Natural killer cell (primary cell): Measurements from ENCODE around the gene CEACAM3. TPM values are rescaled to one million over a fixed set of nuclear protein-coding genes. Genes with fewer than 3 reads are reported as not detected.

ENCODE experiments used
- ATAC-seq, 3 donors: fragments of 150-1000 bp in 2 of 3; fragments of 200-7000 bp in 1 of 3; cut with Tn5 transposase; 1 replicate in 1 of 3; 2 replicates in 2 of 3; pipeline ENCODE4 v1.10.0; 2021; ENCODE audit warnings: mild to moderate bottlenecking in 2 of 3, moderate library complexity in 2 of 3
- DNase-seq, 2 donors: peaks; one replicate each; pipeline versions ENCODE4 v3.0.0 to v3.0.0-alpha.2; 2013 to 2021; ENCODE audit warnings: mixed read lengths in 1 of 2
- H3K27ac ChIP-seq: one replicate; pipeline ENCODE4 v1.5.1; 2013; ENCODE audit warnings: mild to moderate bottlenecking, low read length
- H3K27me3 ChIP-seq: one replicate; pipeline ENCODE4 v1.6.1; 2013; ENCODE audit warnings: low read length; ENCODE audit not compliant: control insufficient read depth, insufficient read depth
- H3K36me3 ChIP-seq: one replicate; pipeline ENCODE4 v1.6.1; 2013; ENCODE audit warnings: low read length; ENCODE audit not compliant: control insufficient read depth, insufficient read depth
- H3K4me1 ChIP-seq: one replicate; pipeline ENCODE4 v1.6.1; 2013; ENCODE audit warnings: low read length; ENCODE audit not compliant: control insufficient read depth, insufficient read depth
- H3K4me3 ChIP-seq: one replicate; pipeline ENCODE4 v1.5.1; 2013; ENCODE audit warnings: low read length
- H3K9me3 ChIP-seq: one replicate; pipeline ENCODE4 v1.6.1; 2013; ENCODE audit warnings: low read length; ENCODE audit not compliant: control insufficient read depth, insufficient read depth
- H3K27ac Mint-ChIP-seq, 2 donors: one replicate each; pipeline ENCODE4 v1.8.0; 2022; ENCODE audit warnings: mild to moderate bottlenecking in 2 of 2, mixed read lengths in 2 of 2, moderate library complexity in 1 of 2
- H3K27me3 Mint-ChIP-seq, 2 donors: one replicate each; pipeline ENCODE4 v1.8.0; 2022; ENCODE audit warnings: low read depth in 2 of 2, mixed read lengths in 2 of 2
- H3K36me3 Mint-ChIP-seq: one replicate; pipeline ENCODE4 v1.8.0; 2022; ENCODE audit warnings: mixed read lengths
- H3K4me1 Mint-ChIP-seq, 2 donors: one replicate each; pipeline ENCODE4 v1.8.0; 2022; ENCODE audit warnings: mixed read lengths in 2 of 2
- H3K4me3 Mint-ChIP-seq: one replicate; pipeline ENCODE4 v1.8.0; 2022; ENCODE audit warnings: mild to moderate bottlenecking, moderate library complexity, mixed read lengths
- H3K9me3 Mint-ChIP-seq, 2 donors: one replicate each; pipeline ENCODE4 v1.8.0; 2022; ENCODE audit warnings: mixed read lengths in 2 of 2
- CTCF ChIP-seq: fragments of 200-600 bp; IDR thresholded peaks from one replicate; pipeline ENCODE4 v1.8.0; 2022; ENCODE audit warnings: antibody characterized with exemption
- WGBS: methylation state at CpG from one replicate; pipeline ENCODE4 v1.1.7; 2013; ENCODE audit warnings: missing lambda C conversion rate; ENCODE audit not compliant: insufficient coverage; 5-methylcytosine and 5-hydroxymethylcytosine counted together
- intact Hi-C: fragments of 100-400 bp; cut with micrococcal nuclease; formaldehyde crosslinking; loops from one replicate; pipeline ENCODE4 v1.14.2; 2022
- total RNA-seq, 4 donors: library from RNA; stranded (reverse); fragments of 120-200 nt in 1 of 4; gene quantifications; one replicate each; pipeline versions ENCODE4 v1.2.3 to v1.2.4, GENCODE V29; 2013 to 2022

The CEACAM3 gene
- total RNA-seq, 3 donors from 2014 or later (not counting 1 experiment from before 2014, with no cell fraction given): 1.3 to 1.7 TPM; not detected in 1

GRCh38 chr19:41811036-41811435 lies 14.6 kb downstream of the CEACAM3 start:
- Mint-ChIP-seq H3K4me1 (no peaks in the 10 kb centered on the region), H3K27ac (no peak overlapping the region), H3K27me3 (peaks cover 7 to 10% of the 10 kb centered on the region in 2 donors), H3K9me3 (no peaks in the 10 kb centered on the region), H3K36me3 (no peaks in the 10 kb centered on the region), H3K4me3 (no peak overlapping the region)
- DNase-seq (no peak), ATAC-seq (peak in 1 of 3 donors; percentile 60)
- no peak overlapping the region for H3K27ac ChIP-seq
- no peak overlapping the region for H3K4me3 ChIP-seq
- 13% methylated on average over 3 of the region's 3 CpGs for WGBS
- TF ChIP-seq CTCF: no peak
- no peaks in the 10 kb centered on the region for H3K36me3 ChIP-seq
- intact Hi-C loops: no loop called here
- H3K27me3 ChIP-seq: no peaks in the 10 kb centered on the region
- H3K9me3 ChIP-seq: no peaks in the 10 kb centered on the region
- H3K4me1 ChIP-seq: peaks cover 21% of the 10 kb centered on the region

- Histone ChIP-seq H3K4me3 (no peak overlapping the region), H3K27me3 (no peaks in the 10 kb centered on the region), H3K36me3 (no peaks in the 10 kb centered on the region), H3K9me3 (no peaks in the 10 kb centered on the region), H3K4me1 (peaks cover 21% of the 10 kb centered on the region), H3K27ac (no peak overlapping the region)
- intact Hi-C loops: no loop called here
- Mint-ChIP-seq H3K4me3 (no peak overlapping the region), H3K4me1 (no peaks in the 10 kb centered on the region), H3K27ac (no peak overlapping the region), H3K27me3 (peaks cover 7 to 10% of the 10 kb centered on the region in 2 donors), H3K36me3 (no peaks in the 10 kb centered on the region), H3K9me3 (no peaks in the 10 kb centered on the region)
- no peak for DNase-seq
- TF ChIP-seq CTCF: no peak
- no peak for ATAC-seq
- 76% methylated on average over 3 of the region's 3 CpGs for WGBS
Observed at GRCh38 chr19:41811981-41812380, 15.6 kb downstream of the CEACAM3 start.

DNA sequence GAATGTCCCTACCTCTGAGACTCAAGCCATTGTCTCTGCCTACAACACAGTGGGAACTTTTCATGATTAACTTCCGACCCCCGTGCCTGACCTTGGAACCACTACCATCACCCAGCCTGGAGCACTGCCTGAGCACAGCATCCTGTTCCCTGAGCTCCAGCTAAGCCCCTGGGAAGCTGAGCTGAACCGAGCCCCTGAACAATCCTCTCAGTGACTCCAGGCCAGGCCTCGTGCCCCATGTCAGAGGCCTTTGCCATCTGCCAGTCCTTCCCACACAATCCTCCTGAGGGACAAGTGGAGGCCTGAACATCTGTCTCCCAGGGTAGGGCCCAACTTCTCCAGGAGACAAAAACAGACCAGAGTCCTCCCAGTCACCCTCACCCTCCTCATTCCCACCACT lies 17.5 kb downstream of the CEACAM3 start:
- no peaks in the 10 kb centered on the region for H3K9me3 Mint-ChIP-seq
- no peaks in the 10 kb centered on the region for H3K9me3 ChIP-seq
- H3K4me1 ChIP-seq: peaks cover 21% of the 10 kb centered on the region
- H3K27me3 Mint-ChIP-seq: peaks cover 0 to 7% of the 10 kb centered on the region in 2 donors
- no peaks in the 10 kb centered on the region for H3K4me1 Mint-ChIP-seq
- H3K4me3 Mint-ChIP-seq: no peak overlapping the region
- TF ChIP-seq CTCF: no peak
- DNase-seq (no peak), ATAC-seq (no peak)
- no peaks in the 10 kb centered on the region for H3K36me3 ChIP-seq
- no peak overlapping the region for H3K27ac ChIP-seq
- intact Hi-C loops: no loop called here
- WGBS: 93% methylated on average over 4 of the region's 4 CpGs
- no peaks in the 10 kb centered on the region for H3K27me3 ChIP-seq
- H3K36me3 Mint-ChIP-seq: no peaks in the 10 kb centered on the region
- no peak overlapping the region for H3K27ac Mint-ChIP-seq
- H3K4me3 ChIP-seq: no peak overlapping the region

- Mint-ChIP-seq H3K27me3 (peaks cover 0 to 3% of the 10 kb centered on the region in 2 donors), H3K9me3 (no peaks in the 10 kb centered on the region), H3K36me3 (no peaks in the 10 kb centered on the region), H3K27ac (no peak overlapping the region), H3K4me3 (no peak overlapping the region), H3K4me1 (no peaks in the 10 kb centered on the region)
- Histone ChIP-seq H3K4me3 (no peak overlapping the region), H3K4me1 (peaks cover 11% of the 10 kb centered on the region), H3K27ac (no peak overlapping the region), H3K36me3 (no peaks in the 10 kb centered on the region), H3K27me3 (no peaks in the 10 kb centered on the region), H3K9me3 (no peaks in the 10 kb centered on the region)
- ATAC-seq (no peak), DNase-seq (no peak)
- no peak for TF ChIP-seq CTCF
- intact Hi-C loops: no loop called here
- WGBS: 67% methylated on average over 1 of the region's 4 CpGs
Observed at GRCh38 chr19:41815301-41815700, 18.9 kb downstream of the CEACAM3 start.
